KMS-11 (cell line): ENCODE results near the gene F8A3.

ENCODE experiments used
- H2AFZ ChIP-seq: fragments of 200-600 bp; sonication (generic); 2 replicates; pipeline ENCODE4 v1.6.1; 2016; ENCODE audit warnings: antibody characterized with exemption, mixed run types, low read depth
- H3K27ac ChIP-seq: fragments of 200-600 bp; sonication (generic); 2 replicates; pipeline ENCODE4 v1.6.1; 2016; ENCODE audit warnings: mild to moderate bottlenecking, mixed run types
- H3K27me3 ChIP-seq: fragments of 200-600 bp; sonication (generic); 2 replicates; pipeline ENCODE4 v1.6.1; 2017; ENCODE audit warnings: mild to moderate bottlenecking, low read depth, mixed run types, moderate library complexity; ENCODE audit not compliant: insufficient read depth
- H3K36me3 ChIP-seq: fragments of 200-600 bp; sonication (generic); 2 replicates; pipeline ENCODE4 v1.6.1; 2017; ENCODE audit warnings: mild to moderate bottlenecking, mixed run types; ENCODE audit not compliant: insufficient read depth
- H3K4me1 ChIP-seq: fragments of 200-600 bp; sonication (generic); 2 replicates; pipeline ENCODE4 v1.6.1; 2016; ENCODE audit warnings: mild to moderate bottlenecking, low read depth, mixed run types; ENCODE audit not compliant: poor library complexity, severe bottlenecking
- H3K4me2 ChIP-seq: fragments of 200-600 bp; sonication (generic); 2 replicates; pipeline ENCODE4 v1.7.0; 2016; ENCODE audit warnings: mild to moderate bottlenecking, mixed run types
- H3K4me3 ChIP-seq: fragments of 200-600 bp; sonication (generic); IDR thresholded peaks from 2 replicates; pipeline ENCODE4 v1.6.1; 2017; ENCODE audit warnings: low read depth, low read length, mixed read lengths; ENCODE audit not compliant: insufficient read depth
- H3K79me2 ChIP-seq: fragments of 200-600 bp; sonication (generic); 2 replicates; pipeline ENCODE4 v1.6.1; 2016; ENCODE audit warnings: low read depth, mixed run types; ENCODE audit not compliant: insufficient read depth
- H3K9ac ChIP-seq: fragments of 200-600 bp; sonication (generic); 2 replicates; pipeline ENCODE4 v1.6.1; 2016; ENCODE audit warnings: mild to moderate bottlenecking, mixed run types
- H4K20me1 ChIP-seq: fragments of 200-600 bp; sonication (generic); 2 replicates; pipeline ENCODE4 v1.6.1; 2016; ENCODE audit warnings: mild to moderate bottlenecking, mixed run types; ENCODE audit not compliant: insufficient read depth
- TF ChIP-seq, protein P1 (sequence below): fragments of 200-600 bp; sonication (generic); conservative IDR thresholded peaks from 2 replicates; pipeline ENCODE4 v1.6.1; 2017; ENCODE audit warnings: low read depth, mild to moderate bottlenecking, antibody characterized with exemption, low read length, moderate library complexity, mixed read lengths

The F8A3 gene

DNA sequence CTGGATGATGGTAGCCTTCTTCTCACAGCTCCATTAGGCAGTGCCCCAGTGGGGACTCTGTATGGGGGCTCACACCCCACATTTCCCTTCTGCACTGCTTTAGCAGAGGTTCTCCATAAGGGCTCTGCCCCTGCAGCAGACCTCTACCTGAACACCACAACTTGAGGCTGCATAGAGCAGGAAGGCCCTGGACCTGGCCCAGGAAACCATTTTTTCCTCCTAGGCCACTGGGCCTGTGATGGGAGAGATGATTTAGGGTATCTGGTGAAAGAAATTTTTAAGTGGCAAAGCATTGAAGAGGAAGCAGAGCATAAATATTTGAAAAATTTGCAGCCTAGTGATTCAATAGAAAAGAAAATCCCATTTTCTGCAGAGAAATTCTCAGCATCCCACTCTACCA lies 17.3 kb downstream of the F8A3 start:
- no peaks in the 10 kb centered on the region for H3K4me1 ChIP-seq
- H3K79me2 ChIP-seq, result no peaks in the 10 kb centered on the region
- no peak overlapping the region for H3K4me2 ChIP-seq
- H2AFZ ChIP-seq, result no peak overlapping the region
- H3K27ac ChIP-seq, result no peak overlapping the region
- H4K20me1 ChIP-seq, result no peaks in the 10 kb centered on the region
- no peaks in the 10 kb centered on the region for H3K36me3 ChIP-seq
- TF ChIP-seq, protein P1, sequence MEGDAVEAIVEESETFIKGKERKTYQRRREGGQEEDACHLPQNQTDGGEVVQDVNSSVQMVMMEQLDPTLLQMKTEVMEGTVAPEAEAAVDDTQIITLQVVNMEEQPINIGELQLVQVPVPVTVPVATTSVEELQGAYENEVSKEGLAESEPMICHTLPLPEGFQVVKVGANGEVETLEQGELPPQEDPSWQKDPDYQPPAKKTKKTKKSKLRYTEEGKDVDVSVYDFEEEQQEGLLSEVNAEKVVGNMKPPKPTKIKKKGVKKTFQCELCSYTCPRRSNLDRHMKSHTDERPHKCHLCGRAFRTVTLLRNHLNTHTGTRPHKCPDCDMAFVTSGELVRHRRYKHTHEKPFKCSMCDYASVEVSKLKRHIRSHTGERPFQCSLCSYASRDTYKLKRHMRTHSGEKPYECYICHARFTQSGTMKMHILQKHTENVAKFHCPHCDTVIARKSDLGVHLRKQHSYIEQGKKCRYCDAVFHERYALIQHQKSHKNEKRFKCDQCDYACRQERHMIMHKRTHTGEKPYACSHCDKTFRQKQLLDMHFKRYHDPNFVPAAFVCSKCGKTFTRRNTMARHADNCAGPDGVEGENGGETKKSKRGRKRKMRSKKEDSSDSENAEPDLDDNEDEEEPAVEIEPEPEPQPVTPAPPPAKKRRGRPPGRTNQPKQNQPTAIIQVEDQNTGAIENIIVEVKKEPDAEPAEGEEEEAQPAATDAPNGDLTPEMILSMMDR, result no peak
- H3K27me3 ChIP-seq, result no peaks in the 10 kb centered on the region
- no peak overlapping the region for H3K9ac ChIP-seq
- H3K4me3 ChIP-seq, result no peak overlapping the region

GRCh38 chrX:155435744-155436112 lies 22.7 kb downstream of the F8A3 start:
- TF ChIP-seq, protein P1, result no peak
- Histone ChIP-seq H3K27me3 (no peaks in the 10 kb centered on the region), H3K4me1 (no peaks in the 10 kb centered on the region), H3K9ac (no peak overlapping the region), H3K79me2 (no peaks in the 10 kb centered on the region), H4K20me1 (no peaks in the 10 kb centered on the region), H2AFZ (no peak overlapping the region), H3K4me2 (no peak overlapping the region), H3K4me3 (no peak overlapping the region), H3K36me3 (no peaks in the 10 kb centered on the region), H3K27ac (no peak overlapping the region)

DNA sequence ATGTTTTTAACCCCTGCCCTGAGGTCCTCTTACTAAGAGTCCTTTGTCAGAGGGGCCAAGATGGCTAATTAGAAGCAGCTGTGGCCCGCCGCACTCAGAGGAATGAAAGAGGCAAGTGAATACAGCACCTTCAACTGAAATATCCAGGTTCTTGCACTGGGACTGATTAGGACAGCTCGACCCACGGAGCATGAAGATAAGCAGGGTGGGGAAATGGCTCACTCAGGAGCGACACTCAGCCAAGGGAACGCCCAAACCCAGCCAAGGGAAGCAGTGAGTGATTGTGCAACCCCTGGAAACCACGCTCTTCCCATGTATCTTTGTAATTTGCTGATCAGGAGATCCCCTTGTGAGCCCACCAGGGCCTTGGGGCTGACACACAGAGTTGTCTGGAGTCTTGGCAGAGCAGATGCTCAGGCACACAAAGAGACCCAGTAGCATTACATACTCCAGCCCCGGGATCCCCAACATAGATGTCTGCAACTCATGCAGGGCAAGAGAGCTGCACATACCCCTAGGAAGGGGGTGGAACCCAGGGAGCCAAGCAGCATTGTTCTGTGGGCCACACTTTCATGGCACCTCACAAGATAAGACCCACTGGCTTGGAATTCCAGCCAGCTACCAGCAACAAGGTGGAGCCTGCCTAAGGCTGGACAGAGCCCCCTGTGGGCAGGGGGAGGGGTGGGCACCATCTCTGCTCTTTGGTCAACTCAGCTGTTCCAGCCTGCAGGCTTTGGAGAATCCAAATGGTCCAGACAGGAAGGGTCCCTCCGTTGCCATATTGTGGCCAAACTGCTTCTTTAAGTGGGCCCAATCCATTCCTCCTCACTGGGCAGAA lies 23.3 kb downstream of the F8A3 start:
- H3K4me3 ChIP-seq, result no peak overlapping the region
- H2AFZ ChIP-seq, result no peak overlapping the region
- H3K4me2 ChIP-seq, result no peak overlapping the region
- no peaks in the 10 kb centered on the region for H3K36me3 ChIP-seq
- H3K27me3 ChIP-seq, result no peaks in the 10 kb centered on the region
- no peaks in the 10 kb centered on the region for H3K4me1 ChIP-seq
- TF ChIP-seq, protein P1, result no peak
- H3K27ac ChIP-seq, result no peak overlapping the region
- H3K79me2 ChIP-seq, result no peaks in the 10 kb centered on the region
- H3K9ac ChIP-seq, result no peak overlapping the region
- H4K20me1 ChIP-seq, result no peaks in the 10 kb centered on the region

DNA sequence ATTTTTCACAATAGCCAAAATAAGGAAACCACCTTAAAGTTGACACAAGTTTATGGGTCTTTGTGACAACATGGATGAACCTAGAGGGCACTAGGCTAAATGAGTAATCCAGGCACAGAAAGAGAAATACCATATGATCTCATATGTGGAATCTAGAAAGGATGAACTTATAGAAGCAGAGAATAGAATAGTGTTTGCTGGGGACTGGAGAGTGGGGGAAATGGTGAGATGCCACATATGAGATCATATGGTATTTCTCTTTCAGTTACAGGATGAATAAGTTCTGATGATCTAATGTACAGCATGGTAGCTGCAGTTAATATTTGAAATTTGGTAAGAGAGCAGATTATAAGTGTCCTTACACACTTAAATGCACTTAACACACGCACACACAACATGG lies 40.7 kb downstream of the F8A3 start:
- no peak overlapping the region for H3K4me3 ChIP-seq
- H2AFZ ChIP-seq, result no peak overlapping the region
- H3K4me2 ChIP-seq, result no peak overlapping the region
- no peaks in the 10 kb centered on the region for H3K79me2 ChIP-seq
- no peak overlapping the region for H3K27ac ChIP-seq
- no peaks in the 10 kb centered on the region for H3K36me3 ChIP-seq
- H3K27me3 ChIP-seq, result no peaks in the 10 kb centered on the region
- TF ChIP-seq, protein P1, result no peak
- no peak overlapping the region for H3K9ac ChIP-seq
- H3K4me1 ChIP-seq, result no peaks in the 10 kb centered on the region
- H4K20me1 ChIP-seq, result no peaks in the 10 kb centered on the region
